ENCODE measurements around the gene SHANK1. TPM values are rescaled to one million over a fixed set of nuclear protein-coding genes. Genes with fewer than 3 reads are reported as not detected.
A peak's percentile ranks its signal among the peaks of the same experiment; 100 is the strongest.

The SHANK1 gene
- total RNA-seq, 4 donors from 2014 or later, result 0.10 to 0.45 TPM; not detected in 2

DNA sequence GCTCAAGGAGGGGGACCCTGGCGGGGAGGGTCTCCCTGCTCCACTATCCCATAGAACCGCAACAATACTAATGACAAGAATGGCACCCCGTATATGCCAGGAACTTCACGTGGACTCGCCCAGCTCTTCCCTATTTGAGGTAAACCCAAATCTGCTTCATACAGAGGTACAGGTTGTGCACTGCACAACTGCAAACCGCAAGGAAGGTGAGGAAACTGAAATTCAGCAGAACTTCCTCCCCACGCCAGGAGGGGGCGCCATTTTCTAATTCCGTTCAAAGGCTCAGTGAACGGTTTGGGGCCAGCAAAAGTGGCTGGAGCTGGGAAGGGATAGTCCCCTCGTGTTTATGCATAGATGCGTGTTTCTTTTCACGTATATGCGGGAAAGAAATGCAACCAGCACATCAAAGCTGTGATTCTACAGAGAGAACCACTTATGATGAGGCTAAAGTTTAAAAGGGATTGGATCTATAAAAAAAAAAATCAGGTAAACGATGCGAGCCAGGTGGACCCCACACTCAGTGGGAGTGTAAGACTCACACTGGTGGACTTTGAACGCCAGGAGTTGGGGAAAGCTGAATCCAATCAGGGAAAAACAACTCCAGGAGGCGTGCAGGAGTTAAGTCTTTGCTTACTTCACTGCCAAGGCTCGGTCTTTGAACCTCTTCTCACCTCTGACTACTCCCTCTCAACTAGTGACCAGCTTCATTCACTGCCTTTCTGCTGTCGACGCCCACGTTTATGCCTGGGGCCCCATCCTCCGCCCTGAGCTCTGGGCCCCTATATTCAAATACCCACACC lies 50.1 kb downstream of the SHANK1 start:
- H3K9me3 ChIP-seq, result no peaks in the 10 kb centered on the region
- peaks cover 32% of the 10 kb centered on the region for H3K27me3 ChIP-seq
- no peak overlapping the region for H3K4me3 ChIP-seq (replicated peaks in 1 of 3)
- intact Hi-C loops (cut with DNase I), result no loop called here
- H3K4me1 ChIP-seq, result peaks cover 0 to 14% of the 10 kb centered on the region in 2 donors
- no peaks in the 10 kb centered on the region for H3K36me3 ChIP-seq
- TF ChIP-seq POLR2A (IDR thresholded peaks at IDR 0.05), result no peak
- TF ChIP-seq, protein P1, sequence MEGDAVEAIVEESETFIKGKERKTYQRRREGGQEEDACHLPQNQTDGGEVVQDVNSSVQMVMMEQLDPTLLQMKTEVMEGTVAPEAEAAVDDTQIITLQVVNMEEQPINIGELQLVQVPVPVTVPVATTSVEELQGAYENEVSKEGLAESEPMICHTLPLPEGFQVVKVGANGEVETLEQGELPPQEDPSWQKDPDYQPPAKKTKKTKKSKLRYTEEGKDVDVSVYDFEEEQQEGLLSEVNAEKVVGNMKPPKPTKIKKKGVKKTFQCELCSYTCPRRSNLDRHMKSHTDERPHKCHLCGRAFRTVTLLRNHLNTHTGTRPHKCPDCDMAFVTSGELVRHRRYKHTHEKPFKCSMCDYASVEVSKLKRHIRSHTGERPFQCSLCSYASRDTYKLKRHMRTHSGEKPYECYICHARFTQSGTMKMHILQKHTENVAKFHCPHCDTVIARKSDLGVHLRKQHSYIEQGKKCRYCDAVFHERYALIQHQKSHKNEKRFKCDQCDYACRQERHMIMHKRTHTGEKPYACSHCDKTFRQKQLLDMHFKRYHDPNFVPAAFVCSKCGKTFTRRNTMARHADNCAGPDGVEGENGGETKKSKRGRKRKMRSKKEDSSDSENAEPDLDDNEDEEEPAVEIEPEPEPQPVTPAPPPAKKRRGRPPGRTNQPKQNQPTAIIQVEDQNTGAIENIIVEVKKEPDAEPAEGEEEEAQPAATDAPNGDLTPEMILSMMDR (IDR thresholded peaks at IDR 0.05), result peak; percentile 21 to 68 (median 49)
- 43 to 44% methylated on average over 23 of the region's 23 CpGs for WGBS, 2 donors
- peak in 1 of 2 donors; percentile 16 for DNase-seq
- H3K27ac ChIP-seq, result no peak overlapping the region

DNA sequence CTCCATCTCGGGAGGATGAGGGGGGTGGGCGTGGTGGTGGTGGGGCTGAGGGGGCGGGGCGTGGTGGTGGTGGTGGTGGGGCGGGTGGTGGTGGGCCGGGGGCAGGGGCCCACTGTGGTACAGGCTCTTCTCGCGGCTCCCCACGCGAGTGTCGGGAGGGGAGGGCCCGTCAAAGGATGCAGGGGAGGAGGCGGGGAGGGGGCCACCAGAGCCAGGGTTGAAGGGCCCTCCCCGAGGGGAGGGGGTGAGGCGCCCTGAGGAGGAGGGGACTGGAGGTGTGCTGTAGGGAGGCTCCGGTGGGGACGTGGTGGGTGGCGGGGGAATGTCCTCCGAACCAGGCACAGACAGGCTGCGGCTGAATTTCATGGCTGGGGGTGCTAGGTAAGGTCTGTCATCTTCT lies 50.7 kb downstream of the SHANK1 start:
- Histone ChIP-seq H3K27me3 (peaks cover 32% of the 10 kb centered on the region), H3K9me3 (no peaks in the 10 kb centered on the region)

DNA sequence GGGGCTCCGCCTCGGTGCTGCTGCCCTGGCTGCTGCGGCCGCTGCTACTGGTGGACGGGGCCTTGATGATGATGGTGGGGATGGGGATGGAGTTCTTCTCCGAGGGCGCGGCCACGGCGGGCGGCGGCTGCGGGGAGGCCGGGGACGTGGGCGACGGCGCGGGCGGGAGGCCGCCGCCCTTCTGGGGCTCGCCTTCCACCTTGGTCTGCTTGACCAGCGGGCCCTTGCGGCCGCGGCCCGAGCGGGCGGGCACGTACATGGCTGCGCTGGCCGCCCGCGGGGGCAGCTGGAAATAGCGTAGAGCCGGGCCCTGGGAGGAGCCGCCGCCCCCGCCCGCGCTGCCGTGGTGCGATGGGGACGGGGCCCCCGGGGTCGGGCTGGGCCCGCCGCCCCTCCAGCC lies 51.2 kb downstream of the SHANK1 start:
- H3K27me3 ChIP-seq, result peaks cover 32% of the 10 kb centered on the region
- H3K4me3 ChIP-seq (replicated peaks in 1 of 3), result no peak overlapping the region
- TF ChIP-seq, protein P1 (IDR thresholded peaks at IDR 0.05), result no peak
- no peak for TF ChIP-seq POLR2A (IDR thresholded peaks at IDR 0.05)

More for the DNA sequence above, 50.7 kb downstream of the SHANK1 start:
- Histone ChIP-seq H3K4me3 (replicated peaks in 1 of 3) (no peak overlapping the region), H3K4me1 (peaks cover 0 to 14% of the 10 kb centered on the region in 2 donors), H3K36me3 (no peaks in the 10 kb centered on the region), H3K27ac (no peak overlapping the region)
- intact Hi-C loops (cut with DNase I), result no loop called here
- no peak for DNase-seq
- no peak for TF ChIP-seq POLR2A (IDR thresholded peaks at IDR 0.05)
- TF ChIP-seq, protein P1 (IDR thresholded peaks at IDR 0.05), result no peak
- 41 to 47% methylated on average over 14 to 16 of the region's 20 CpGs for WGBS, 2 donors

DNA sequence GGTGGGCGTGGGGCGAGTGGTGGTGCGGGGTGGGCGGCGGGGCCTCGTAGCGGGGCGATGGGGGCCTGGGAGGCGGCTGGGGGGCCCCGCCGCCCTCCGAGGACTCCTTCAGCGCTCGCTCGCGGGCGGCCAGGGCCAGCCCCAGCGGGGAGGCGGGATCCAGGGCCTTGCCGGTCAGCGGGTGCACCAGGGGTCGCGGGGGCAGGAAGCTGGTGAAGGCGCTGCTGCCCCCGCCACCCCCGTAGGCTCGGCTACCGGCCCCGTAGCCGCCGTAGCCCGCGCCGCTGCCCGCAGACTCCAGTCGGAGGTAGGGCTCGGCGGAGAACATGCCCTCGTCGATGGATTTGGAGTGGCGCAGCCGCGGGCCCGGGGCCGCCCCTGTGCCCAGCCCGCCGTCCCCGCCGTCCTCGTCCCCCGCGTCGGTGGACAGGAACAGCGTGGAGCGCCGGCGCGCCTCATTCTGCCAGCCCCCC lies 51.8 kb downstream of the SHANK1 start:
- Histone ChIP-seq H3K27me3 (peaks cover 32% of the 10 kb centered on the region), H3K9me3 (no peaks in the 10 kb centered on the region), H3K36me3 (no peaks in the 10 kb centered on the region), H3K4me1 (peaks cover 0 to 14% of the 10 kb centered on the region in 2 donors), H3K4me3 (replicated peaks in 1 of 3) (no peak overlapping the region), H3K27ac (no peak overlapping the region)
- no CpG with 5 or more reads among the region's 58 CpGs for WGBS, 2 donors
- no peak for TF ChIP-seq POLR2A (IDR thresholded peaks at IDR 0.05)
- TF ChIP-seq, protein P1 (IDR thresholded peaks at IDR 0.05), result no peak
- intact Hi-C loops (cut with DNase I), result no loop called here
- DNase-seq, result no peak

More for the DNA sequence above, 51.2 kb downstream of the SHANK1 start:
- intact Hi-C loops (cut with DNase I), result no loop called here
- WGBS, 2 donors, result no CpG with 5 or more reads among the region's 49 CpGs
- Histone ChIP-seq H3K4me1 (peaks cover 0 to 14% of the 10 kb centered on the region in 2 donors), H3K27ac (no peak overlapping the region), H3K36me3 (no peaks in the 10 kb centered on the region), H3K9me3 (no peaks in the 10 kb centered on the region)
- no peak for DNase-seq

DNA sequence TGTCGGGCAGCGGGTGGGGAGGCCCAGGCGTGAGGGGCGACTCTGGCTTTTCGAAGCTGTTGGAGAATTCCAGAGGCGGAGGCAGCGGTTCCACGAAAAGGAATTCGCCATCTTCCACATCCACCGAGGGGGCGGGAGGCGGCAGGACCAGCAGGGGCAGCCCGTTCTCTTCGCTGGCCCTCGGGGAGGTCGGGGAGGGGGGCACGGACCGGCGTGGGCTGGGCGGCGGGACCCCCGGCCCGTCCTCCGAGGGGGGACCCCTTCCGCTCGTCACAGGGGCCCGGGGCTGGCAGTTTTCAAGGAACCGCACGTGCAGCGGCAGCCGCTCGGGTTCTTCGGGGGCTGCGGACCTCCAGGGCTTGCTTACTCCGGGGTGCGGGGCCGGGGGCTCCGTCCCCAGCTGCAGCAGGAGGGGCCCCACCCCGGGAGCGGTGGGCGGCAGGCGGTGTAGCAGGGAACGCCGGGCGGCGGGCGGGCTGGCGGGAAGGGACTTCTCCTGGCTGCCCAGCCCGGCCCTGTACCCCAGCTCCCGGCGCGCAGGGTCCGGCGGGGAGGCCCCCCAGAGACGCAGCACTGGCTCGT lies 52.3 kb downstream of the SHANK1 start:
- no peak for TF ChIP-seq POLR2A (IDR thresholded peaks at IDR 0.05)
- TF ChIP-seq, protein P1 (IDR thresholded peaks at IDR 0.05), result no peak
- peaks cover 0 to 14% of the 10 kb centered on the region in 2 donors for H3K4me1 ChIP-seq
- intact Hi-C loops (cut with DNase I), result no loop called here
- no peaks in the 10 kb centered on the region for H3K36me3 ChIP-seq
- 4 to 12% methylated on average over 11 to 26 of the region's 56 CpGs for WGBS, 2 donors
- peaks cover 32% of the 10 kb centered on the region for H3K27me3 ChIP-seq
- DNase-seq, result no peak
- H3K4me3 ChIP-seq (replicated peaks in 1 of 3), result no peak overlapping the region
- no peak overlapping the region for H3K27ac ChIP-seq
- no peaks in the 10 kb centered on the region for H3K9me3 ChIP-seq

All from thyroid gland (tissue), 4 donors.